ENCODE measurements around the gene TRIM2. TPM values are rescaled to one million over a fixed set of nuclear protein-coding genes. Genes with fewer than 3 reads are reported as not detected.
"Not testable (repeated sequence)": the region's sequence is repeated elsewhere in the genome, so short reads cannot be mapped to it uniquely, and the experiment has no call there.

The TRIM2 gene
- 2.2 TPM for polyA plus RNA-seq

- H3K4me3 Mint-ChIP-seq: peak within 1 kb of the TSS in 2 of 4 donors; percentile 22 to 67
- H3K4me1 Mint-ChIP-seq: peaks cover 4 to 10% (median 5%) of the 10 kb centered on the region in 3 donors
- no peaks in the 10 kb centered on the region for H3K9me3 Mint-ChIP-seq
- H3K27me3 Mint-ChIP-seq: peaks cover 12% of the 10 kb centered on the region
- H3K27ac Mint-ChIP-seq: no peak within 1 kb of the TSS
- H3K36me3 Mint-ChIP-seq: no peaks in the 10 kb centered on the region
Measured at GRCh38 chr4:153204247-153204671, at the start of gene TRIM2. TRIM2 (plus strand) TSS chr4:153204443; CDS start chr4:153204531, 88 bp downstream.

GRCh38 chr4:153155686-153156085, 48.6 kb upstream of the TRIM2 start:
- Mint-ChIP-seq H3K9me3 (no peaks in the 10 kb centered on the region), H3K27me3 (peaks cover 41% of the 10 kb centered on the region), H3K36me3 (no peaks in the 10 kb centered on the region), H3K4me3 (no peak overlapping the region), H3K27ac (no peak overlapping the region), H3K4me1 (peaks cover 10 to 24% (median 20%) of the 10 kb centered on the region in 3 donors)

- Mint-ChIP-seq H3K36me3 (no peaks in the 10 kb centered on the region), H3K27me3 (peaks cover 41% of the 10 kb centered on the region), H3K27ac (peak overlapping the region in 1 of 3 donors; percentile 14), H3K9me3 (no peaks in the 10 kb centered on the region), H3K4me1 (peaks cover 10 to 24% (median 20%) of the 10 kb centered on the region in 3 donors), H3K4me3 (peak overlapping the region in 1 of 4 donors; percentile 15)
Measured at GRCh38 chr4:153156263-153156662, 48.0 kb upstream of the TRIM2 start.

GRCh38 chr4:153156721-153157120, 47.5 kb upstream of the TRIM2 start:
- H3K27me3 Mint-ChIP-seq: peaks cover 36% of the 10 kb centered on the region
- no peaks in the 10 kb centered on the region for H3K9me3 Mint-ChIP-seq
- no peaks in the 10 kb centered on the region for H3K36me3 Mint-ChIP-seq
- peak overlapping the region in 1 of 4 donors; percentile 15 for H3K4me3 Mint-ChIP-seq
- H3K27ac Mint-ChIP-seq: peak overlapping the region in 1 of 3 donors; percentile 14
- peaks cover 6 to 20% (median 16%) of the 10 kb centered on the region in 3 donors for H3K4me1 Mint-ChIP-seq

- H3K4me1 Mint-ChIP-seq: peaks cover 0 to 6% (median 0%) of the 10 kb centered on the region in 3 donors
- H3K9me3 Mint-ChIP-seq: no peaks in the 10 kb centered on the region
- H3K27me3 Mint-ChIP-seq: peaks cover 20% of the 10 kb centered on the region
- H3K27ac Mint-ChIP-seq: no peak overlapping the region
- no peaks in the 10 kb centered on the region for H3K36me3 Mint-ChIP-seq
- H3K4me3 Mint-ChIP-seq: no peak overlapping the region
Measured at GRCh38 chr4:153159016-153159415, 45.2 kb upstream of the TRIM2 start.

GRCh38 chr4:153159728-153160221, 44.5 kb upstream of the TRIM2 start:
- Mint-ChIP-seq H3K27me3 (peaks cover 19% of the 10 kb centered on the region), H3K27ac (no peak overlapping the region), H3K4me1 (peaks cover 0 to 6% (median 0%) of the 10 kb centered on the region in 3 donors), H3K4me3 (no peak overlapping the region), H3K9me3 (peaks cover 0 to 3% (median 2%) of the 10 kb centered on the region in 3 donors), H3K36me3 (no peaks in the 10 kb centered on the region)

GRCh38 chr4:153160821-153161220, 43.4 kb upstream of the TRIM2 start:
- H3K27me3 Mint-ChIP-seq: peaks cover 13% of the 10 kb centered on the region

GRCh38 chr4:153161226-153161963, 42.8 kb upstream of the TRIM2 start:
- peaks cover 6% of the 10 kb centered on the region for H3K36me3 Mint-ChIP-seq
- H3K4me1 Mint-ChIP-seq: peaks cover 0 to 2% (median 1%) of the 10 kb centered on the region in 3 donors
- no peak overlapping the region for H3K27ac Mint-ChIP-seq
- H3K4me3 Mint-ChIP-seq: no peak overlapping the region
- peaks cover 0 to 6% (median 2%) of the 10 kb centered on the region in 3 donors for H3K9me3 Mint-ChIP-seq
- peaks cover 10% of the 10 kb centered on the region for H3K27me3 Mint-ChIP-seq

More at GRCh38 chr4:153160821-153161220, 43.4 kb upstream of the TRIM2 start:
- Mint-ChIP-seq H3K4me3 (no peak overlapping the region), H3K27ac (no peak overlapping the region), H3K36me3 (peaks cover 6% of the 10 kb centered on the region), H3K4me1 (peaks cover 0 to 6% (median 1%) of the 10 kb centered on the region in 3 donors), H3K9me3 (peaks cover 0 to 6% (median 2%) of the 10 kb centered on the region in 3 donors)

- H3K4me1 Mint-ChIP-seq, H3K9me3 Mint-ChIP-seq, H3K27ac Mint-ChIP-seq, H3K36me3 Mint-ChIP-seq, H3K27me3 Mint-ChIP-seq, H3K4me3 Mint-ChIP-seq: not testable (repeated sequence)
Measured at GRCh38 chr4:153165236-153165635, 39.0 kb upstream of the TRIM2 start.

GRCh38 chr4:153166716-153167501, 37.3 kb upstream of the TRIM2 start:
- Mint-ChIP-seq H3K27me3 (peaks cover 11% of the 10 kb centered on the region), H3K4me3 (no peak overlapping the region), H3K36me3 (peaks cover 6% of the 10 kb centered on the region), H3K9me3 (peaks cover 0 to 6% (median 2%) of the 10 kb centered on the region in 3 donors), H3K4me1 (peaks cover 0 to 1% (median 0%) of the 10 kb centered on the region in 3 donors), H3K27ac (no peak overlapping the region)

GRCh38 chr4:153169776-153170175, 34.5 kb upstream of the TRIM2 start:
- Mint-ChIP-seq H3K36me3 (peaks cover 7% of the 10 kb centered on the region), H3K4me1 (peaks cover 0 to 1% (median 0%) of the 10 kb centered on the region in 3 donors), H3K27me3 (peaks cover 7% of the 10 kb centered on the region), H3K4me3 (no peak overlapping the region), H3K9me3 (peaks cover 0 to 3% (median 0%) of the 10 kb centered on the region in 3 donors), H3K27ac (no peak overlapping the region)

GRCh38 chr4:153170407-153170806, 33.8 kb upstream of the TRIM2 start:
- H3K4me1 Mint-ChIP-seq: peaks cover 0 to 1% (median 0%) of the 10 kb centered on the region in 3 donors
- peaks cover 0 to 2% (median 0%) of the 10 kb centered on the region in 3 donors for H3K9me3 Mint-ChIP-seq
- H3K27ac Mint-ChIP-seq: no peak overlapping the region

GRCh38 chr4:153174821-153175567, 29.2 kb upstream of the TRIM2 start:
- Mint-ChIP-seq H3K27ac (no peak overlapping the region), H3K9me3 (peaks cover 0 to 2% (median 0%) of the 10 kb centered on the region in 3 donors), H3K27me3 (peaks cover 5% of the 10 kb centered on the region), H3K4me1 (peaks cover 0 to 2% (median 0%) of the 10 kb centered on the region in 3 donors), H3K36me3 (peaks cover 2% of the 10 kb centered on the region), H3K4me3 (no peak overlapping the region)

More at GRCh38 chr4:153170407-153170806, 33.8 kb upstream of the TRIM2 start:
- peaks cover 4% of the 10 kb centered on the region for H3K36me3 Mint-ChIP-seq
- H3K27me3 Mint-ChIP-seq: peaks cover 5% of the 10 kb centered on the region
- H3K4me3 Mint-ChIP-seq: no peak overlapping the region

GRCh38 chr4:153176938-153177337, 27.3 kb upstream of the TRIM2 start:
- H3K9me3 Mint-ChIP-seq: peaks cover 0 to 2% (median 0%) of the 10 kb centered on the region in 3 donors
- peaks cover 0 to 2% (median 0%) of the 10 kb centered on the region in 3 donors for H3K4me1 Mint-ChIP-seq
- H3K27ac Mint-ChIP-seq: no peak overlapping the region
- peaks cover 4% of the 10 kb centered on the region for H3K27me3 Mint-ChIP-seq
- H3K36me3 Mint-ChIP-seq: peaks cover under 1% of the 10 kb centered on the region
- H3K4me3 Mint-ChIP-seq: no peak overlapping the region
